ENCODE data around the gene KNTC1.

DNA sequence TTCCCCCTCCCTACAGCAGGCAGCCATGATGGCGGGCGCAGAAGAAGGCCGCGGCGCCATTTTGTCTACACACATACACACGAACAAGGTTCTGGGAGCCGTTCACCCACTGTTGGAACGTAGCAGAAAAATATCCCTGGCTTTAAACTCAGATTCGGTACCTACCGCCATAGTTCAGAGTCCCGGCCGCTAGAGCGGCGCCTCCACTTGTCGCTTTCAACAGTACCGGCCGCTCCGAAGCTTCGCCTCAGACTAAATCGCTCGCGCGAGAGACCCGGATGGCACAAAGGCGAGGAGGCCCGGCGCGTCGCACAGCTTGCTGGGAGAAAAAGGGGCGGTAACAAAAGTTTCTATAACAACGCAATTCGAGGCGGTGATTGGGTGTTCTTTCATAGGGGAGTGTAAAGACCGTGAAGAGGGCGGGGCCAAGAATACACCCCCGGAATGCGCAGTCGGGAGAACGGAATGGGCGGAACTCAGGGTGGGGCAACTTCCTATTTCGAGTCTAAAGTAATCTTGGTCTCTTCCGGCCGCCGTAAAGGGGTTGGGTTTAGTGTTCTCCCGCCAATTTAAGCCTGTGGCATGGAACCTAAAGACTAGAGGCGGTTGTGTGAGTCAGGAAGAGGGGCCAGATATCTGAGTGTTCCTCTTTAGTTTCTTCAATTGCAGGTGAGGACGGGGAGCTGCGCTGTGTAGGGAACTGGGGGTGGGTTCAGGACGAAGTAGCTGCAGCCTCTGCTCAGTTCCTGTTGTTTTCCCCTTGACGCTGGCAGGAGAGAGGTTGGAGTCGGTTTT lies at the start of gene KNTC1, which contains the start of gene RSRC2:
- TF ChIP-seq, protein P1, sequence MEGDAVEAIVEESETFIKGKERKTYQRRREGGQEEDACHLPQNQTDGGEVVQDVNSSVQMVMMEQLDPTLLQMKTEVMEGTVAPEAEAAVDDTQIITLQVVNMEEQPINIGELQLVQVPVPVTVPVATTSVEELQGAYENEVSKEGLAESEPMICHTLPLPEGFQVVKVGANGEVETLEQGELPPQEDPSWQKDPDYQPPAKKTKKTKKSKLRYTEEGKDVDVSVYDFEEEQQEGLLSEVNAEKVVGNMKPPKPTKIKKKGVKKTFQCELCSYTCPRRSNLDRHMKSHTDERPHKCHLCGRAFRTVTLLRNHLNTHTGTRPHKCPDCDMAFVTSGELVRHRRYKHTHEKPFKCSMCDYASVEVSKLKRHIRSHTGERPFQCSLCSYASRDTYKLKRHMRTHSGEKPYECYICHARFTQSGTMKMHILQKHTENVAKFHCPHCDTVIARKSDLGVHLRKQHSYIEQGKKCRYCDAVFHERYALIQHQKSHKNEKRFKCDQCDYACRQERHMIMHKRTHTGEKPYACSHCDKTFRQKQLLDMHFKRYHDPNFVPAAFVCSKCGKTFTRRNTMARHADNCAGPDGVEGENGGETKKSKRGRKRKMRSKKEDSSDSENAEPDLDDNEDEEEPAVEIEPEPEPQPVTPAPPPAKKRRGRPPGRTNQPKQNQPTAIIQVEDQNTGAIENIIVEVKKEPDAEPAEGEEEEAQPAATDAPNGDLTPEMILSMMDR (IDR thresholded peaks at IDR 0.05): no peak
- TF ChIP-seq EP300 (IDR thresholded peaks at IDR 0.05; ENCODE audit: low read depth): no peak

Data from transverse colon (tissue), 3 donors.